Esophagus muscularis mucosa (tissue), 4 donors: ENCODE measurements around the gene TMEM207.

Source experiments
- EP300 ChIP-seq: sonication (generic); formaldehyde crosslinking; IDR thresholded peaks from one replicate; pipeline ENCODE4 v1.6.1; 2017; ENCODE audit warnings: antibody characterized with exemption
- POLR2A ChIP-seq: fragments of 450-650 bp; IDR thresholded peaks from one replicate; pipeline ENCODE4 v1.6.1; 2017; ENCODE audit warnings: antibody characterized with exemption, moderate library complexity, mild to moderate bottlenecking, low read depth
- POLR2AphosphoS5 ChIP-seq, 2 donors: sonication (generic); formaldehyde crosslinking; IDR thresholded peaks; one replicate each; pipeline ENCODE4 v1.6.1; 2017; ENCODE audit warnings: antibody characterized with exemption in 2 of 2
- TF ChIP-seq, protein P1 (sequence below), 3 experiments: fragments of 200-600 bp in 2 of 3; fragments of 450-650 bp in 1 of 3; sonication (generic) in 2 of 3; IDR thresholded peaks; one replicate each; pipeline ENCODE4 v1.5.1; 2017 to 2019; ENCODE audit warnings: antibody characterized with exemption in 3 of 3, mild to moderate bottlenecking in 2 of 3, moderate library complexity in 1 of 3

DNA sequence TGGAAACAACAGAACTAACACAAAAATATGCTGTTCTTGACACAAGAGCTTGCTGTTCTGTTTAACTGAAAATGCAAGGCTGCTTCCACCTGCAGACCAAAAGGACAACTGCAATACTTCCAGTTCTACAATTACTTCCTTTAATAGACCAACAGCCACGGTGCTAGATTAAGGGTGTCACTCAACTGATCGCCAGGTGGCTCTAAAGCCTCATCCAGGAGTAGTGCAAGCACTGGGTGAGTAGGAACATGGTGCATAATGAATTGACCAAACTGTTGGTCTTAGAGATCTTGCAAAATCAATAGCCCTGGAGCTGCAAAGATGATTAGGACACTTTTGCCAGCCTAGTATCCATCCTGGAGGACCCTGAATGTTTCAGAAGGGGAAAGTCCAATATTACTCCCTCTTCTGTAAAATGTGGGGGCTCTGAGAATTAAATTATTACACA lies 65.4 kb downstream of the TMEM207 start:
- no peak for TF ChIP-seq POLR2A
- TF ChIP-seq POLR2AphosphoS5 (IDR thresholded peaks at IDR 0.05) = no peak
- TF ChIP-seq, protein P1, sequence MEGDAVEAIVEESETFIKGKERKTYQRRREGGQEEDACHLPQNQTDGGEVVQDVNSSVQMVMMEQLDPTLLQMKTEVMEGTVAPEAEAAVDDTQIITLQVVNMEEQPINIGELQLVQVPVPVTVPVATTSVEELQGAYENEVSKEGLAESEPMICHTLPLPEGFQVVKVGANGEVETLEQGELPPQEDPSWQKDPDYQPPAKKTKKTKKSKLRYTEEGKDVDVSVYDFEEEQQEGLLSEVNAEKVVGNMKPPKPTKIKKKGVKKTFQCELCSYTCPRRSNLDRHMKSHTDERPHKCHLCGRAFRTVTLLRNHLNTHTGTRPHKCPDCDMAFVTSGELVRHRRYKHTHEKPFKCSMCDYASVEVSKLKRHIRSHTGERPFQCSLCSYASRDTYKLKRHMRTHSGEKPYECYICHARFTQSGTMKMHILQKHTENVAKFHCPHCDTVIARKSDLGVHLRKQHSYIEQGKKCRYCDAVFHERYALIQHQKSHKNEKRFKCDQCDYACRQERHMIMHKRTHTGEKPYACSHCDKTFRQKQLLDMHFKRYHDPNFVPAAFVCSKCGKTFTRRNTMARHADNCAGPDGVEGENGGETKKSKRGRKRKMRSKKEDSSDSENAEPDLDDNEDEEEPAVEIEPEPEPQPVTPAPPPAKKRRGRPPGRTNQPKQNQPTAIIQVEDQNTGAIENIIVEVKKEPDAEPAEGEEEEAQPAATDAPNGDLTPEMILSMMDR (IDR thresholded peaks at IDR 0.05) = peak; percentile 23 to 52 (median 24)
- no peak for TF ChIP-seq EP300
